ENCODE measurements around the gene EDN1. TPM values are rescaled to one million over a fixed set of nuclear protein-coding genes. Genes with fewer than 3 reads are reported as not detected.

The EDN1 gene
- total and polyA plus RNA-seq, 11 donors: 1.0 to 11.6 (median 4.1) TPM

DNA sequence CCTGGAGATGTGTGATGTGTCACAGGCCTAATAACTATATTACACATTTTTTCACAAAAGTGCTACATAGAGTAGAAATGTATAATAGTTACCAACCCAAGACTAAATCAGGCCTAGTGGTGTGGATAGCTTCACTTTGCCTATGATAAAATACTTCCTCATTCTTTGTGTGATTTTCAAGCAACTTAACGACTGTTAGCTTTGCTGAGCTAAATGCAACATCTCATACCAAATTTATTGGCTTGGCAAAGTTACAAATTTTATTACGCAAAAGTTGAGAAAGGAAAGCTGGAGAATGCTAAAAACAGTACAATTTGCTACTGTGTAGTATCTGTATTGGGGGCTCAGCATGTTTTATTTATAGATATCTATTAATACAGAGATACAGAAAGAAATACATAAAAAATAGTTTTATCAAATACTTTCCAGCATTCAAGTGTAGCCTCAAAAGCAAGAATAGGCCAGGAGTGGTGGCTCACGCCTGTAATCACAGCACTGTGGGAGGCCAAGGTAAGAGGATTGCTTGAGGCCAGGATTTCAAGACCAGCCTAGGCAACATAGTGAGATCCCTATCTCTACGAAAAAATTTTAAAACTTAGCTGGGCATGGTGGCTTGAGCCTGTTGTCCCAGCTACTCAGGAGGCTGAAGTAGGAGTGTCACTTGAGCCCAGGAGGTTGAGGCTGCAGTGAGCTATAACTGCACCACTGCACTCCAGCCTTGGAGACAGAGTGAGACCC, 3.6 kb upstream of the EDN1 start:
- Histone ChIP-seq H3K4me3 (no peak overlapping the region), H3K36me3 (no peaks in the 10 kb centered on the region), H3K27ac (no peak overlapping the region), H3K9me3 (no peaks in the 10 kb centered on the region), H3K27me3 (peaks cover 0 to 7% (median 0%) of the 10 kb centered on the region in 9 donors), H3K4me1 (peaks cover 0 to 24% (median 3%) of the 10 kb centered on the region in 12 donors)
- no peak for TF ChIP-seq POLR2A (IDR thresholded peaks at IDR 0.05)
- TF ChIP-seq, protein P1, sequence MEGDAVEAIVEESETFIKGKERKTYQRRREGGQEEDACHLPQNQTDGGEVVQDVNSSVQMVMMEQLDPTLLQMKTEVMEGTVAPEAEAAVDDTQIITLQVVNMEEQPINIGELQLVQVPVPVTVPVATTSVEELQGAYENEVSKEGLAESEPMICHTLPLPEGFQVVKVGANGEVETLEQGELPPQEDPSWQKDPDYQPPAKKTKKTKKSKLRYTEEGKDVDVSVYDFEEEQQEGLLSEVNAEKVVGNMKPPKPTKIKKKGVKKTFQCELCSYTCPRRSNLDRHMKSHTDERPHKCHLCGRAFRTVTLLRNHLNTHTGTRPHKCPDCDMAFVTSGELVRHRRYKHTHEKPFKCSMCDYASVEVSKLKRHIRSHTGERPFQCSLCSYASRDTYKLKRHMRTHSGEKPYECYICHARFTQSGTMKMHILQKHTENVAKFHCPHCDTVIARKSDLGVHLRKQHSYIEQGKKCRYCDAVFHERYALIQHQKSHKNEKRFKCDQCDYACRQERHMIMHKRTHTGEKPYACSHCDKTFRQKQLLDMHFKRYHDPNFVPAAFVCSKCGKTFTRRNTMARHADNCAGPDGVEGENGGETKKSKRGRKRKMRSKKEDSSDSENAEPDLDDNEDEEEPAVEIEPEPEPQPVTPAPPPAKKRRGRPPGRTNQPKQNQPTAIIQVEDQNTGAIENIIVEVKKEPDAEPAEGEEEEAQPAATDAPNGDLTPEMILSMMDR (IDR thresholded peaks at IDR 0.05): no peak
- no peak for DNase-seq
- 80 to 86% (median 81%) methylated on average over 4 of the region's 4 CpGs for WGBS, 4 donors
- ATAC-seq: no peak
- intact Hi-C loops (cut with DNase I): loop anchor here in 7 of 10 donors (5.0 to 10.0 kb wide), 5 partner anchors 624 to 1198 kb away; partner anchors contain the start of gene GFOD1 (in 1 of the 7)

GRCh38 chr6:12288211-12288618, 1.9 kb upstream of the EDN1 start:
- no peak overlapping the region for H3K4me3 ChIP-seq
- DNase-seq (no peak), ATAC-seq (no peak)
- H3K9me3 ChIP-seq: no peaks in the 10 kb centered on the region
- TF ChIP-seq POLR2A (IDR thresholded peaks at IDR 0.05): no peak
- H3K27me3 ChIP-seq: peaks cover 0 to 15% (median 4%) of the 10 kb centered on the region in 9 donors
- WGBS, 4 donors: 86 to 94% (median 88%) methylated on average over 13 of the region's 13 CpGs
- H3K36me3 ChIP-seq: no peaks in the 10 kb centered on the region
- peaks cover 0 to 27% (median 8%) of the 10 kb centered on the region in 12 donors for H3K4me1 ChIP-seq
- intact Hi-C loops (cut with DNase I): loop anchor here in 8 of 10 donors (2.0 to 10.0 kb wide), 7 partner anchors 626 to 1197 kb away; partner anchors contain the start of gene GFOD1 (in 1 of the 8)
- H3K27ac ChIP-seq: no peak overlapping the region

DNA sequence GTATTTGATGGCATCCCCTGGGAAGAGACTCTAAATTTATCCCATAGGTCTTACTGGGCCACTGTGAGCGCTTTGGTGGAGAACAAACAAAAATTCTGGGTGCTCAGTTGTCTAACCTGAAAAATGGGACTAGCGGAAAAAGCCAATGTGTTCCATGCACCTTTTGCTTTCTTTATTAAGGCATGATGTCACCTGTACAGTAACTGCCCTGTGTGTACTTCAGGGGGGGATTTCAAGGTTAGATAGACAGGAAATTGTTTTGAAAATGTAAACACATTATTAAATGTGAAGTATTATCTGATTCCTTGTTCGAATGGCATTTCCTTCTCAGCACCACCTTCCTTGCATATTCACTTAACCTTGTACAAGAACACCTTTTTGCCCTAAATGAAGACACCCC, 1.2 kb upstream of the EDN1 start:
- H3K27ac ChIP-seq: no peak overlapping the region
- peaks cover 0 to 2% (median 0%) of the 10 kb centered on the region in 9 donors for H3K36me3 ChIP-seq
- H3K4me3 ChIP-seq: peak overlapping the region in 4 of 12 donors; percentile 45 to 62 (median 60)
- ATAC-seq (no peak), DNase-seq (no peak)
- TF ChIP-seq, protein P1 (IDR thresholded peaks at IDR 0.05): no peak
- no peak for TF ChIP-seq POLR2A (IDR thresholded peaks at IDR 0.05)
- 73 to 82% (median 76%) methylated on average over 3 of the region's 3 CpGs for WGBS, 4 donors
- no peaks in the 10 kb centered on the region for H3K9me3 ChIP-seq
- H3K27me3 ChIP-seq: peaks cover 0 to 15% (median 4%) of the 10 kb centered on the region in 9 donors
- H3K4me1 ChIP-seq: peaks cover 0 to 27% (median 9%) of the 10 kb centered on the region in 12 donors
- intact Hi-C loops (cut with DNase I): loop anchor here in 8 of 10 donors (2.0 to 10.0 kb wide), 7 partner anchors 627 to 1196 kb away; partner anchors contain the start of gene GFOD1 (in 1 of the 8)

DNA sequence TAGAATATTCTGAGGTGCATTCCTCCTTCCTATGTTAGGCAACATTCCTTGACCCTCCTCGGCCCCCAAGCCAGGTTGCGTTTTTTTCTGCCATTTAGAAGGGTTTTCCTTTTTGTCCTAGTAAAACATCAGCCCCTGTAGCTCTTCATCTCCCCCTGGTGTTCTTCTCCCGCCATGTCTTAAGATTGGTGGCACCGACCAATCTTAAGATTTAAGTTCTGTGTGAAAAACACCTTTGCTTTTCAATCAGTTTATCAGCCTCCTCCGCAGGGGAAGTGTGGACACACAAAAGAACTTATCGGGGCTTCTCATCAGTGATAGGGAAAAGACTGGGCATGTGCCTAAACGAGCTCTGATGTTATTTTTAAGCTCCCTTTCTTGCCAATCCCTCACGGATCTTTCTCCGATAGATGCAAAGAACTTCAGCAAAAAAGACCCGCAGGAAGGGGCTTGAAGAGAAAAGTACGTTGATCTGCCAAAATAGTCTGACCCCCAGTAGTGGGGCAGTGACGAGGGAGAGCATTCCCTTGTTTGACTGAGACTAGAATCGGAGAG, 719 bp upstream of the EDN1 start:
- Histone ChIP-seq H3K9me3 (no peaks in the 10 kb centered on the region), H3K4me3 (peak overlapping the region; percentile 1 to 62 (median 50)), H3K36me3 (peaks cover 0 to 7% (median 0%) of the 10 kb centered on the region in 9 donors), H3K4me1 (peaks cover 0 to 27% (median 9%) of the 10 kb centered on the region in 12 donors), H3K27ac (peak overlapping the region in 10 of 12 donors; percentile 9 to 74 (median 44)), H3K27me3 (peaks cover 0 to 15% (median 4%) of the 10 kb centered on the region in 9 donors)
- DNase-seq (peak in 2 of 5 donors; percentile 30 to 43), ATAC-seq (peak in 3 of 4 donors; percentile 40 to 57 (median 53))
- no peak for TF ChIP-seq POLR2A (IDR thresholded peaks at IDR 0.05)
- TF ChIP-seq, protein P1 (IDR thresholded peaks at IDR 0.05): peak; percentile 57 to 82 (median 71)
- intact Hi-C loops (cut with DNase I): loop anchor here in 8 of 10 donors (2.0 to 10.0 kb wide), 7 partner anchors 627 to 1195 kb away; partner anchors contain the start of gene GFOD1 (in 1 of the 8)
- WGBS, 4 donors: 3 to 4% (median 3%) methylated on average over 13 of the region's 13 CpGs
